ENCODE data around the gene SLC16A2.
"Not testable (repeated sequence)": the region's sequence is repeated elsewhere in the genome, so short reads cannot be mapped to it uniquely, and the experiment has no call there.

Gene SLC16A2

DNA sequence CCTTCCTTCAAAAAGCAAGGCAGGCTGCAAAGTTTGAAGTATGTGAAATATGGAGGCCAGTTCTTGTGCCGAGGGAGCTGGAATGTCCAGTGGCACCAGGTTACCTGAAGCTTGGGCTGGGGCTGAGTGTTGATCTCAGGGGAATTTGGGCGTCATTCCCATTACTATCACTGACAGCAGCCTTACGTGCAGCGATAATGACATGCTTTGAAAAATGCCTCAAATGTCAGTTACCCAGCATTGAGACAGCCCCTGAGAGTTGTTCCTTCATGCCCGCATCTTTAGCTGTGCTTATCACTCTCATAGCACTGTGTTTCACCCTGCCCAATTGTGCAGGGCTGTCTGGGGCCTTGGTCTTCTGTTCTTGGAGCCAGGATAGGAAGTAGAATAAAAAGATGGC, 27.4 kb downstream of the SLC16A2 start:
- Histone ChIP-seq H3K4me1 (ENCODE audit: control insufficient read depth, insufficient read depth, low read length) (peaks cover 29% of the 10 kb centered on the region), H3K36me3 (ENCODE audit: insufficient read depth, low read length) (no peaks in the 10 kb centered on the region), H3K9me3 (replicated peaks; ENCODE audit: low read length) (no peaks in the 10 kb centered on the region), H3K4me2 (ENCODE audit: low read length) (no peak overlapping the region), H3K4me3 (ENCODE audit: low read length) (no peak overlapping the region), H3K9ac (ENCODE audit: low read depth, low read length) (no peak overlapping the region), H3K27me3 (ENCODE audit: control insufficient read depth, insufficient read depth, low read length) (no peaks in the 10 kb centered on the region)

DNA sequence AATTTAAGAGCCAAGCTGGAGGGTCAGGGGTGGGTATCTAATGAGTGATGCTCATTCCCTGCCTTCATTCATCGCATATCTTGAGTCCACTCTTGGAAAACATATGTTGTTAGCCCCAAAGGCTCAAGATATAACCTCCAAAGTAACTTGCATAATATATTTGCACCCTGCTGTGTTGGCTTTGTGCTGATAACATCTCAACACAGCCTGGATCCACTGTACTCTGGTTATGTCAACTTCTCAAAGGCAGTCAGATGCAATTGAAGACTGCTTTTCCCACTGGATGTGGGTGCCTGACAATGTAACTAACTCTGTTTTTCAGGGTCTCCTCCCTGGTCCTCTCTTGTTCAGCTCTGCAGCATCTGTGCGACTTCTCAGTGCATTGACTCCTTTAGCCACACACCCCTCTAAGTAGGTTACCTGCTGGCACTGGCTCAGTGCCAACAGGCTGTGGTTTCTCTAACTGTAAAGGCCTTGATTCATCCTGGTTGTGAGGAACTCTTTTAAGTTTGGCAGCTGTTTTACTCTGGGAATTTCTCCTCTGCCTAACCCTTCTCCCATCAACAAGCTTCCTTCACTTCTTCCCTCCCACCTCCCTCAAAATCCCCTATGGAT, 28.1 kb downstream of the SLC16A2 start:
- H3K4me2 ChIP-seq (ENCODE audit: low read length) = peak overlapping the region; percentile 26
- H3K27me3 ChIP-seq (ENCODE audit: control insufficient read depth, insufficient read depth, low read length) = no peaks in the 10 kb centered on the region
- H3K9ac ChIP-seq (ENCODE audit: low read depth, low read length) = no peak overlapping the region
- no peaks in the 10 kb centered on the region for H3K36me3 ChIP-seq (ENCODE audit: insufficient read depth, low read length)
- H3K4me3 ChIP-seq (ENCODE audit: low read length) = no peak overlapping the region
- H3K4me1 ChIP-seq (ENCODE audit: control insufficient read depth, insufficient read depth, low read length) = peaks cover 29% of the 10 kb centered on the region
- H3K9me3 ChIP-seq (replicated peaks; ENCODE audit: low read length) = no peaks in the 10 kb centered on the region

DNA sequence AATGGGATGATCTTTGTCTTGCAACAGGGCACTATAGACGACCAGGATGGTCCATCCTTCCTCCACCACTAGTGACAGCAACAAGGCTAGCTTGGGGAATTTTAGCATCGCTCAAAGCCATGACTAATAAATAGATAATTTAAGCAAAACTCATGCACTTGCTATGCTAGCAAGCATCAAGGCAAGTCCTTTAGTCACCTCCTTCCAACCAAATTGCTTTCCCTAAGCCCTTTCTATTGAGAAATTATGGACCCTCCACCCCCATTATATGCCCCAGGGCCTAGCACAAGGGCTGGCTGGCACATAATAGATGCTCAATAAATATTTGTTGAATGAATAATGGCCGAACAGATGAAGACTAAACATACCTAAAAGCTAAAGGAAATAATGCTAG, 28.6 kb downstream of the SLC16A2 start:
- no peaks in the 10 kb centered on the region for H3K27me3 ChIP-seq (ENCODE audit: control insufficient read depth, insufficient read depth, low read length)
- H3K36me3 ChIP-seq (ENCODE audit: insufficient read depth, low read length) = no peaks in the 10 kb centered on the region
- H3K4me1 ChIP-seq (ENCODE audit: control insufficient read depth, insufficient read depth, low read length) = peaks cover 29% of the 10 kb centered on the region
- H3K4me3 ChIP-seq (ENCODE audit: low read length) = no peak overlapping the region
- H3K4me2 ChIP-seq (ENCODE audit: low read length) = peak overlapping the region; percentile 26
- no peaks in the 10 kb centered on the region for H3K9me3 ChIP-seq (replicated peaks; ENCODE audit: low read length)
- H3K9ac ChIP-seq (ENCODE audit: low read depth, low read length) = no peak overlapping the region

DNA sequence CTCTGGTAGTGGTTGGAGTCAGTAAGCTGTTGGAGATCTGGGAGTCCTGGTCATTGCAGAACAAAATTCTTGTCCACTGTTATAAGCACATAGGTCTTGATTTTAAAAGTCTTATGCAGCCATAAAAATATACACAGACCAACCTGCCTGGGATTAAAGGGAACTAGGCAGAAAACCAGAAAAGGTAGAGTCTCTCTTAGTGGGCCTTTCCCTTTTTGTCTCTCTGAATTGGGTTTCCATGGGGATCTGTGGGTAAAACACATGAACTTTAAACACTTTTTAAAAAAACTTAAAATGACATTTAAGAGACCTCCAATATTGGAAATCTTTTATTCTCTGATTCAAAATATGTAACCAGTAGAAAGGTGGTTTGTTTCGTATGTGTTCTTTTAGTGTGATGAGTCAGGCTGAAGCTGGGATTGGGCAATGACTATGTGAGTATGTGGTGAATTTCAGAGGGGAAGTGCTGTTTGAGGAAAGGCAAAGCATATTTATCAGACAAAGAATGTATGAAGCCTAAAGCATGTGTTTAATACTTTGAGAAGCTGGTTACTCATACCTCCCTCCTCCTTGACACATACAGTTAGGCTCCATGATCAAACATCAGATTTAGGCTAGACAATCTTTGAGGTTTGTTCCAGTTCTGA, 29.6 kb downstream of the SLC16A2 start:
- H3K4me1 ChIP-seq (ENCODE audit: control insufficient read depth, insufficient read depth, low read length) = peaks cover 29% of the 10 kb centered on the region
- H3K4me2 ChIP-seq (ENCODE audit: low read length) = peak overlapping the region; percentile 26

GRCh38 chrX:74451450-74452198, 30.3 kb downstream of the SLC16A2 start:
- no peaks in the 10 kb centered on the region for H3K36me3 ChIP-seq (ENCODE audit: insufficient read depth, low read length)
- no peaks in the 10 kb centered on the region for H3K9me3 ChIP-seq (replicated peaks; ENCODE audit: low read length)
- peak overlapping the region; percentile 30 for H3K4me2 ChIP-seq (ENCODE audit: low read length)
- H3K9ac ChIP-seq (ENCODE audit: low read depth, low read length) = no peak overlapping the region
- no peak overlapping the region for H3K4me3 ChIP-seq (ENCODE audit: low read length)
- no peaks in the 10 kb centered on the region for H3K27me3 ChIP-seq (ENCODE audit: control insufficient read depth, insufficient read depth, low read length)
- peaks cover 29% of the 10 kb centered on the region for H3K4me1 ChIP-seq (ENCODE audit: control insufficient read depth, insufficient read depth, low read length)

More for the DNA sequence above, 29.6 kb downstream of the SLC16A2 start:
- Histone ChIP-seq H3K4me3 (ENCODE audit: low read length) (no peak overlapping the region), H3K27me3 (ENCODE audit: control insufficient read depth, insufficient read depth, low read length) (no peaks in the 10 kb centered on the region), H3K36me3 (ENCODE audit: insufficient read depth, low read length) (no peaks in the 10 kb centered on the region), H3K9ac (ENCODE audit: low read depth, low read length) (no peak overlapping the region), H3K9me3 (replicated peaks; ENCODE audit: low read length) (no peaks in the 10 kb centered on the region)

DNA sequence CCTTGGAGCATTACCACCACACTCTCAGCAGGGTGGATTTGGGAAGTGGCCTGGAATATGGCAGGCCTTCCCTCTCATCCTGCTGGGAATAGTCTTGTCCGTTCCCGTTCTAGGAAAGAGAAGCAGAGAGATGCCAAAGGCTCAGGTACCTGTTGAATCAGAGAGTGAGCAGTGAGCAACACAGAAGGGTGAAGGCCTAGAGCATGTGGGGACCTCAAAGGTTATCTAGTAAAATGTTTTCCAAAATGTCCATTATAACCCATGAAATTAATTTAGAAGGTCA, 30.8 kb downstream of the SLC16A2 start:
- H3K9ac ChIP-seq (ENCODE audit: low read depth, low read length) = no peak overlapping the region
- H3K9me3 ChIP-seq (replicated peaks; ENCODE audit: low read length) = no peaks in the 10 kb centered on the region

DNA sequence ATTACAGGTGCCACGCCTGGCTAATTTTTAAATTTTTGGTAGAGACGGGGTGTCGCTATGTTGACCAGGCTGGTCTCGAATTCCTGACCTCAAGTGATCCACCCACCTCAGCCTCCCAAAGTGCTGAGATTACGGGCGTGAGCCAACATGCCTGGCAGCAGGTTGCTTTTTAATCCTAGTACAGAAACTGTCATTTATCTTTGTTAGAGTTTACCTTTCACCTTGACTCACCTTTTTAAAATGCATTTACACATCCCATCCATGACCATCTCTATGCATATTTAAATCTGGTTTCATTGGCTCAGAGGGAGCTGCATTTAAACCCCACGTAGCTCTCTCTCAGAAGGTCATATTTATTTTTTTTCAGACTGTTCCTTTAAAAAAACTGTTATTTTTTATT, 31.9 kb downstream of the SLC16A2 start:
- no peak overlapping the region for H3K4me2 ChIP-seq (ENCODE audit: low read length)
- H3K4me1 ChIP-seq (ENCODE audit: control insufficient read depth, insufficient read depth, low read length) = peaks cover 29% of the 10 kb centered on the region
- no peak overlapping the region for H3K4me3 ChIP-seq (ENCODE audit: low read length)
- H3K9ac ChIP-seq (ENCODE audit: low read depth, low read length) = no peak overlapping the region
- H3K9me3 ChIP-seq (replicated peaks; ENCODE audit: low read length) = no peaks in the 10 kb centered on the region
- no peaks in the 10 kb centered on the region for H3K27me3 ChIP-seq (ENCODE audit: control insufficient read depth, insufficient read depth, low read length)
- no peaks in the 10 kb centered on the region for H3K36me3 ChIP-seq (ENCODE audit: insufficient read depth, low read length)

More for the DNA sequence above, 30.8 kb downstream of the SLC16A2 start:
- H3K36me3 ChIP-seq (ENCODE audit: insufficient read depth, low read length) = no peaks in the 10 kb centered on the region
- H3K4me1 ChIP-seq (ENCODE audit: control insufficient read depth, insufficient read depth, low read length) = peaks cover 29% of the 10 kb centered on the region
- H3K27me3 ChIP-seq (ENCODE audit: control insufficient read depth, insufficient read depth, low read length) = no peaks in the 10 kb centered on the region
- no peak overlapping the region for H3K4me2 ChIP-seq (ENCODE audit: low read length)
- no peak overlapping the region for H3K4me3 ChIP-seq (ENCODE audit: low read length)

DNA sequence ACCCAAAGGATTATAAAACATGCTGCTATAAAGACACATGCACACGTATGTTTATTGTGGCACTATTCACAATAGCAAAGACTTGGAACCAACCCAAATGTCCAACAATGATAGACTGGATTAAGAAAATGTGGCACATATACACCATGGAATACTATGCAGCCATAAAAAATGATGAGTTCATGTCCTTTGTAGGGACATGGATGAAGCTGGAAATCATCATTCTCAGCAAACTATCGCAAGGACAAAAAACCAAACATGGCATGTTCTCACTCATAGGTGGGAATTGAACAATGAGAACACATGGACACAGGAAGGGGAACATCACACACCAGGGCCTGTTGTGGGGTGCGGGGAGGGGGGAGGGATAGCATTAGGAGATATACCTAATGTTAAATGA, 32.9 kb downstream of the SLC16A2 start:
- not testable (repeated sequence) for H3K27me3 ChIP-seq (ENCODE audit: control insufficient read depth, insufficient read depth, low read length); H3K9ac ChIP-seq (ENCODE audit: low read depth, low read length); H3K36me3 ChIP-seq (ENCODE audit: insufficient read depth, low read length); H3K9me3 ChIP-seq (replicated peaks; ENCODE audit: low read length); H3K4me3 ChIP-seq (ENCODE audit: low read length); H3K4me2 ChIP-seq (ENCODE audit: low read length)
- H3K4me1 ChIP-seq (ENCODE audit: control insufficient read depth, insufficient read depth, low read length) = peaks cover 27% of the 10 kb centered on the region

DNA sequence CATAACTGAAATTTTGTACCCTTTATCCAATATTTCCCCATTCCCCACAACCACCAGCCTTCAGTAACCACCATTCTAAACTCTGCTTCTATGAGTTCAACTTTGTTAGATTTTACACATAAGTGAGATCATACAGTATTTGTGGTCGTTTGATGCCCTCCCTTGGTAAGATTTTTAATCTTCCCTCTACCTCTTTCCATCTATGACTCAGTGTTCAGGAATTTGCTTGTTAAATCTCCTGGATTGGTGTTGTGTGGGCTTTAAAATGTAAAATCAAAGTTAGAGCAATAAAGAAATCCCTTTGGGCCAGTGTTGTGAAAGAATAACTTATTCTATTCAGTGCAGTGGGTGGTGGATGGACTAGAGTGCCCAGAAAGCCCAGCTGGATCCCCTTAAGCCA, 37.4 kb downstream of the SLC16A2 start:
- H3K4me3 ChIP-seq (ENCODE audit: low read length) = no peak overlapping the region
- no peaks in the 10 kb centered on the region for H3K9me3 ChIP-seq (replicated peaks; ENCODE audit: low read length)
- H3K4me2 ChIP-seq (ENCODE audit: low read length) = no peak overlapping the region
- H3K4me1 ChIP-seq (ENCODE audit: control insufficient read depth, insufficient read depth, low read length) = no peaks in the 10 kb centered on the region
- H3K36me3 ChIP-seq (ENCODE audit: insufficient read depth, low read length) = no peaks in the 10 kb centered on the region
- no peak overlapping the region for H3K9ac ChIP-seq (ENCODE audit: low read depth, low read length)
- H3K27me3 ChIP-seq (ENCODE audit: control insufficient read depth, insufficient read depth, low read length) = no peaks in the 10 kb centered on the region

GRCh38 chrX:74461384-74461783, 40.1 kb downstream of the SLC16A2 start:
- H3K4me1 ChIP-seq (ENCODE audit: control insufficient read depth, insufficient read depth, low read length) = no peaks in the 10 kb centered on the region
- H3K9me3 ChIP-seq (replicated peaks; ENCODE audit: low read length) = no peaks in the 10 kb centered on the region
- no peaks in the 10 kb centered on the region for H3K36me3 ChIP-seq (ENCODE audit: insufficient read depth, low read length)
- H3K4me2 ChIP-seq (ENCODE audit: low read length) = no peak overlapping the region
- no peak overlapping the region for H3K4me3 ChIP-seq (ENCODE audit: low read length)
- no peaks in the 10 kb centered on the region for H3K27me3 ChIP-seq (ENCODE audit: control insufficient read depth, insufficient read depth, low read length)
- no peak overlapping the region for H3K9ac ChIP-seq (ENCODE audit: low read depth, low read length)

DNA sequence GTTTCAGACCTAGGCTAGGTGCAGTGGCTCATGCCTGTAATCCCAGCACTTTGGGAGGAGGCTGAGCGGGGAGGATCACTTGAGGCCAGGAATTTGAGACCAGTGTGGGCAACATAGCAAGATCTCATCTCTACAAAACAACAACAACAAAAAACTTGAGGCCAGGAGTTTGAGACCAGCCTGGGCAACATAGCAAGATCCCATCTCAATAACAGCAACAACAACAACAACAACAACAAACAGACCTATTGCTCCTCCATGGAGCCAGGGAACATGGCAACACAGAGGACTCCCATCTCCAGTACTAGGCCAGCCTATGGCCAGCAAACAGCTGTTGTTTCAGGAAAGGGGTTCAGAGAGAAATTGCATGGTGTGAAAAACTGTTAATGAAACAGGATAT, 43.4 kb downstream of the SLC16A2 start:
- no peaks in the 10 kb centered on the region for H3K27me3 ChIP-seq (ENCODE audit: control insufficient read depth, insufficient read depth, low read length)
- no peak overlapping the region for H3K4me2 ChIP-seq (ENCODE audit: low read length)
- no peaks in the 10 kb centered on the region for H3K36me3 ChIP-seq (ENCODE audit: insufficient read depth, low read length)
- no peak overlapping the region for H3K4me3 ChIP-seq (ENCODE audit: low read length)
- no peaks in the 10 kb centered on the region for H3K9me3 ChIP-seq (replicated peaks; ENCODE audit: low read length)
- H3K4me1 ChIP-seq (ENCODE audit: control insufficient read depth, insufficient read depth, low read length) = no peaks in the 10 kb centered on the region
- H3K9ac ChIP-seq (ENCODE audit: low read depth, low read length) = no peak overlapping the region

GRCh38 chrX:74465424-74465823, 44.1 kb downstream of the SLC16A2 start:
- no peak overlapping the region for H3K4me3 ChIP-seq (ENCODE audit: low read length)
- no peaks in the 10 kb centered on the region for H3K27me3 ChIP-seq (ENCODE audit: control insufficient read depth, insufficient read depth, low read length)
- H3K4me1 ChIP-seq (ENCODE audit: control insufficient read depth, insufficient read depth, low read length) = no peaks in the 10 kb centered on the region
- no peaks in the 10 kb centered on the region for H3K9me3 ChIP-seq (replicated peaks; ENCODE audit: low read length)
- no peak overlapping the region for H3K4me2 ChIP-seq (ENCODE audit: low read length)
- H3K9ac ChIP-seq (ENCODE audit: low read depth, low read length) = no peak overlapping the region
- no peaks in the 10 kb centered on the region for H3K36me3 ChIP-seq (ENCODE audit: insufficient read depth, low read length)

Data from skeletal muscle satellite cell (primary cell).